HK-2 (cell line): ENCODE results near the gene DISP3.

Experiments
- DNase-seq: peaks from one replicate; pipeline ENCODE4 v3.0.0-alpha.2; 2018; ENCODE audit not compliant: unreplicated experiment

DISP3 gene

GRCh38 chr1:11487196-11487751 is 8.3 kb downstream of the DISP3 start:
- no peak for DNase-seq

- no peak for DNase-seq
These were observed 9.3 kb downstream of the DISP3 start for GRCh38 chr1:11488201-11488770.

- DNase-seq: no peak
These were observed 10.1 kb downstream of the DISP3 start for GRCh38 chr1:11488966-11489625.

GRCh38 chr1:11492235-11492634 is 13.3 kb downstream of the DISP3 start:
- no peak for DNase-seq

- no peak for DNase-seq
These were observed 15.2 kb downstream of the DISP3 start for GRCh38 chr1:11493972-11494655.

GRCh38 chr1:11494771-11495170 is 15.8 kb downstream of the DISP3 start:
- DNase-seq: no peak

- DNase-seq: no peak
These were observed 16.6 kb downstream of the DISP3 start for GRCh38 chr1:11495579-11495978.

- DNase-seq: no peak
These were observed 17.7 kb downstream of the DISP3 start for GRCh38 chr1:11496551-11497080.

- DNase-seq: no peak
These were observed 20.1 kb downstream of the DISP3 start for GRCh38 chr1:11498956-11499594.

GRCh38 chr1:11499601-11500331 is 20.8 kb downstream of the DISP3 start:
- no peak for DNase-seq

GRCh38 chr1:11500881-11501280 is 21.9 kb downstream of the DISP3 start:
- DNase-seq: no peak

GRCh38 chr1:11501491-11501897 is 22.5 kb downstream of the DISP3 start:
- DNase-seq: no peak

GRCh38 chr1:11501906-11502485 is 23.0 kb downstream of the DISP3 start:
- DNase-seq: no peak

GRCh38 chr1:11502516-11502915 is 23.6 kb downstream of the DISP3 start:
- no peak for DNase-seq

- DNase-seq: no peak
These were observed 25.6 kb downstream of the DISP3 start for GRCh38 chr1:11504599-11504998.

- no peak for DNase-seq
These were observed 26.9 kb downstream of the DISP3 start for GRCh38 chr1:11505591-11506538.

GRCh38 chr1:11507309-11507708 is 28.4 kb downstream of the DISP3 start:
- no peak for DNase-seq

- DNase-seq: no peak
These were observed 34.7 kb downstream of the DISP3 start for GRCh38 chr1:11513681-11514080.

- no peak for DNase-seq
These were observed 35.4 kb downstream of the DISP3 start for GRCh38 chr1:11514366-11514765.
